Measurements from ENCODE around the gene SCMH1.
A peak's percentile ranks its signal among the peaks of the same experiment; 100 is the strongest.

- TF ChIP-seq, protein P1, sequence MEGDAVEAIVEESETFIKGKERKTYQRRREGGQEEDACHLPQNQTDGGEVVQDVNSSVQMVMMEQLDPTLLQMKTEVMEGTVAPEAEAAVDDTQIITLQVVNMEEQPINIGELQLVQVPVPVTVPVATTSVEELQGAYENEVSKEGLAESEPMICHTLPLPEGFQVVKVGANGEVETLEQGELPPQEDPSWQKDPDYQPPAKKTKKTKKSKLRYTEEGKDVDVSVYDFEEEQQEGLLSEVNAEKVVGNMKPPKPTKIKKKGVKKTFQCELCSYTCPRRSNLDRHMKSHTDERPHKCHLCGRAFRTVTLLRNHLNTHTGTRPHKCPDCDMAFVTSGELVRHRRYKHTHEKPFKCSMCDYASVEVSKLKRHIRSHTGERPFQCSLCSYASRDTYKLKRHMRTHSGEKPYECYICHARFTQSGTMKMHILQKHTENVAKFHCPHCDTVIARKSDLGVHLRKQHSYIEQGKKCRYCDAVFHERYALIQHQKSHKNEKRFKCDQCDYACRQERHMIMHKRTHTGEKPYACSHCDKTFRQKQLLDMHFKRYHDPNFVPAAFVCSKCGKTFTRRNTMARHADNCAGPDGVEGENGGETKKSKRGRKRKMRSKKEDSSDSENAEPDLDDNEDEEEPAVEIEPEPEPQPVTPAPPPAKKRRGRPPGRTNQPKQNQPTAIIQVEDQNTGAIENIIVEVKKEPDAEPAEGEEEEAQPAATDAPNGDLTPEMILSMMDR (IDR thresholded peaks at IDR 0.05) = no peak
- no peak for TF ChIP-seq POLR2A (IDR thresholded peaks at IDR 0.05)
- TF ChIP-seq EP300 (IDR thresholded peaks at IDR 0.05) = peak in 1 of 2 donors; percentile 63
These were observed 258.8 kb downstream of the SCMH1 start for GRCh38 chr1:40983286-40983685.

Data from tibial nerve (tissue), 4 donors.